AG08395 (cell line): ENCODE data around the gene RFT1.

ENCODE experiments used
- DNase-seq: peaks from one replicate; pipeline ENCODE4 v3.0.0; 2012; ENCODE audit warnings: mixed read lengths, low spot score

RFT1 gene

DNA sequence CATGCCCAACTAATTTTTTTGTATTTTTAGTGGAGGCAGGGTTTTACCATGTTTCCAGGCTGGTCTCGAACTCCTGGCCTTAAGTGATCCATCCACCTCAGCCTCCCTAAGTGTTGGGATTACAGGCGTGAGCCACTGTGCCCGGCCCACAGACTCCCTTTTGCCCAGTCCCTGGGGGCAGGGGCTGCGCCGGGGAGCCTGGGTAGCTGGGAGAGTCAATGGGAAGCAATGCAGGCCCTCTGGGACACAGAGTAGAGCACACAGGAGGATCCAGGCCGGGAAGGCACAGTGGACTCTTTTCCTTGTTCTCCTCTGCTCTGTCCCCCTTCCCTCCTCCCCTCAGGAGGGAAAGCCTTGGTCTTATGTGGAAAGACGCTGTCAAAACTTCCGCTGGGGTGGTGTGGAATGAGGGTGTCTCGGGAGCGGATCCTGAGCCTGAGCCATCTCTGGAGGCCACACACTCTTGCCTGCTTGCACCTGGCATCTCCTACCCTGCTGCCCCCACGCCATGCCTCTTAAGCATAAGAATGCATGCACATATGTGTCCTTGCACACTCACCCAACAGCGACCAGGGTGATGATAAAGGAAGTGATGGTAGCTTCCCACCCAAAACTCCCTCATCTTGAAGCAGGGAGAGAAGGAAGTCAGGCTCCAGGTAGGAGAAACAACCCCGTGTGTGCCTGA is 18.9 kb upstream of the RFT1 start:
- DNase-seq = no peak

- DNase-seq = no peak
These were observed 17.7 kb upstream of the RFT1 start for GRCh38 chr3:53147903-53148400.

GRCh38 chr3:53147151-53147902 is 17.1 kb upstream of the RFT1 start:
- DNase-seq = no peak

DNA sequence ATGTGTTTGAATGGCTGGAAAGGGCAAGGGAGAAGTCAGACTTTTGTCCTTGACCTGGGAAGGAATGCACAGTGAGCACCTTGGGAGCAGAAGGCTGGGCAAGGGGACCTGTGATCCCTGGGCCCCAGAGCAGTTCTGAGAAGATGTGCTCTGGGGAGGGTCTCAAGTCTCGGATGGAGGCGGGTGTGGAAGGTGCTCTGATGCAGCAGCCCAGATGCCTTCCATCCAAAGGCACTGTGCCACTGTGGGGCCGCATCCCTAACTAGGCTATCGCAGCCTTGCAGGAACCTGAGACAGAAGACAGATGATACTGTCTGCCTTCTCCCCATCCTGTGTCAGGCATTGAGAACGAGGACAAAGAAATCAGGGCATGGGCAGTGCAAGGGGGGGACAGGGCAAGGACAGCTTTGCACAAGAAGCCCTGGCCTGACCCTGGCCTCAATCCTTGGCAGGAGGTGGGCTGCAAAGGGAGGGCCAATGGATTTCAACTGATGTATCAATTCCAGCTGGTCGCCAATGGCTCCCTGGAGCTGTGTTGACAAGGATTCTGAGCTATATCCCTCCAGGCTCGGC is 16.2 kb upstream of the RFT1 start:
- DNase-seq = no peak

DNA sequence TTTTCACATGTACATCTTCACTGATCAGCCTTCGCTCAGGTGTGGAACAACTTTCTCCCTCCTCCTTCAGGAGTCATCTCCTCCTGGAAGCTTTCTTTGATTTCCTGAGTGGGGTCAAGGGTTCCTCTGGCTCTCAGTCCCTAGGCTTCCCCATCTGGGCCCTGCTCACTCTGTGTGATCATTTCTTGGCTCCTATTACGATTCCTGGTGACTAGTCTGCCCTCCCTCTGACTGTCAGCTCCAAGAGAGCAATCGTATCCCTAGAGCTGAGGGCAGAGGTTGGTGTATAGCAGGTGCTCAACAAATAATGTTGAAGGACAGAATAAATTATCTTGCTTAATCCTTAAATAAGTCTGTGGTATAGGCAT is 15.5 kb upstream of the RFT1 start:
- no peak for DNase-seq

- DNase-seq = no peak
These were observed 14.9 kb upstream of the RFT1 start for GRCh38 chr3:53144862-53145712.

GRCh38 chr3:53144446-53144845 is 14.2 kb upstream of the RFT1 start:
- no peak for DNase-seq

- DNase-seq = no peak
These were observed 12.8 kb upstream of the RFT1 start for GRCh38 chr3:53142986-53143385.

- DNase-seq = peak; percentile 78
These were observed 10.9 kb upstream of the RFT1 start for GRCh38 chr3:53140847-53141845.

DNA sequence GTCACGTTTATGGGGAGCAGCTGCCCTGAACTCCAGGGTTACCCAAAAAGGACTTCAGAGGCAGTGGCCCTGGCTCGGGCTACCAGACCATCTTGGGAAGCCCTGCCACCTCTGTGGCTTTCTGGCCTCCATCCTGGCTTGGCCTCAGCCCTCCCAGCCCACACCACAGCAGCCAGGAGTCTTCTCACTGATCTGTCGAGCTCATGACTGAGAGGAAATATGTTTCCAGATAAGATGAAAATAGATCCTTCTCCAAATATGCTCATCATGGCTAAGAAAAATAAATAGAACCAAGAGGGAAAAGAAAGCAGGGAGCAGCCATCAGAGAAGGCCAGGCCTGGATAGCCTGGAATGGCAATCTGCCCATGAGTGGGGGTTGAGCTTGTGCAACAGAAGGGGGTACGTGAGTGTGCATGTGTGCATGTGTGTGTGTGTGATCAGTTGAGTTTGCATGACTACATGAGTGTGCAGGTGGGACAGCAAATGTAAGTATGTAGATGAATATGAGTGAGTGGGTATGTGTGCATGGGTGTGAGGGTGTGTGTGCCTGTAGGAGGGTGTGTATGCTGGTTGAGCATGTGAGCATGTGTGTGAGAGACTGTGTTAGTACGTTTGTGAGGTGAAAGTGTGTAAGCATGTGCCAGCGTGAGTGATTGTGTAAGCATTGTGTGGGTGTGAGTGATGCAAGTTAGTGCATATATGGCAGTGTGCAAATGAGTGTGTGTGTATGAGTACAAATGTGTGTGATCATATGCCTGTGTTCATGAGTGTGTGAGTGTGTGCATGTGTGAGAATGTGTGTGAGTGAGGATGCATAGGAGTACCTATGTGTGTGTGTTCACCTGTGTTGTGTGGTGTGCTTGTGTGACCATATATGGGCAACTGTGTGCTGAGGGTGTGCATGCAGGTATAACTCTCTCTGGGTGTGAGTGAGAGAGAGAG is 9.9 kb upstream of the RFT1 start:
- no peak for DNase-seq

DNA sequence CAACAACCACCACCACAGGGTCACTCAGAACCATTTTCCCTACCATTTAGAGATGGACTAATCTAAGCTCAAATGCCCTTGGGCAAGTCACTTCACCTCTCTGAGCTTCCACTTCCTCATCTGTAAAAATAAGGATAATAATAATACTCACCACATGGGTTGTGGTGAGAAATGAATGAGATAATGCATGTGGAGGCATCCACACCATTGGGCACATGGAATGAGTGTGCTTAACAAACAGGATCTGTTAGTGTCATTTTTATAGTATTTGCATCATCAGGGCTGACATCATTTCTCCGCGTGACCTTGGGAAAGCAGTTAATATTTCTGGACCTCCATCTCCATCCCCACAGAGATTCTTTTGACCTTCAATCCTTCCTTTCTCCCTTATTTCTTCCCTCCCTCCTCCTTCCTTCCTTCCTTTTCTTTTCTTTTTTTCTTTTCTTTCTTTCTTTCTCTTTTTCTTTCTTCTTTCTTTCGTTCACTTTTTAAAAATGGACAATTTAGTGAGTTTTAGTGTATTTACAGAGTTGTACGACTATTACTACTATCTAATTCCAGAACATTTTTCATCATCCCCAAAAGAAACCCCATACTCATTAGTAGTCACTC is 7.7 kb upstream of the RFT1 start:
- peak; percentile 17 for DNase-seq

GRCh38 chr3:53137221-53137620 is 7.0 kb upstream of the RFT1 start:
- DNase-seq = no peak

- DNase-seq = peak; percentile 86
These were observed 4.5 kb upstream of the RFT1 start for GRCh38 chr3:53134631-53135232.

- no peak for DNase-seq
These were observed 2.1 kb upstream of the RFT1 start for GRCh38 chr3:53132347-53132746.

DNA sequence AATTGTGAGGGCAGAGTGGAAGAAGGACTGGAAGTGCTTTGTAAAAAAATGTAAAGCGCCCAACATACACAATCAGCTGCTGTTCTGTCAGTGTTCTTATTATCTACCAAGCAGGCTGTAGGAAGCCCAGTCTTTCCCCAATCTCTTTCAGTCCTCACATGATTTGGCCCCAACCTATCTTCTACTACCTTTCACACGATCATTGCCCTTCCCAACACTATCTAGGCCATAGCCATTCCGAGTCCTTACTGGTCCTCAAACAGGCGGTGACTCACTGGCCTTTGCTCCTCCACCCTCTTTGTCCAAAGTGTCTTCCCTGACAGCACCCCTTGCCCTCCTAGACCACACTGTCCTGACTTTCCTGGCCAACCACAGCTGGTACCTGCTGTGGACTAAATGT is 861 bp upstream of the RFT1 start:
- no peak for DNase-seq

- DNase-seq = no peak
These were observed 891 bp downstream of the RFT1 start for GRCh38 chr3:53129344-53129743.

GRCh38 chr3:53126601-53127000 is 3.6 kb downstream of the RFT1 start:
- DNase-seq = no peak

GRCh38 chr3:53123953-53124352 is 6.3 kb downstream of the RFT1 start:
- DNase-seq = no peak

DNA sequence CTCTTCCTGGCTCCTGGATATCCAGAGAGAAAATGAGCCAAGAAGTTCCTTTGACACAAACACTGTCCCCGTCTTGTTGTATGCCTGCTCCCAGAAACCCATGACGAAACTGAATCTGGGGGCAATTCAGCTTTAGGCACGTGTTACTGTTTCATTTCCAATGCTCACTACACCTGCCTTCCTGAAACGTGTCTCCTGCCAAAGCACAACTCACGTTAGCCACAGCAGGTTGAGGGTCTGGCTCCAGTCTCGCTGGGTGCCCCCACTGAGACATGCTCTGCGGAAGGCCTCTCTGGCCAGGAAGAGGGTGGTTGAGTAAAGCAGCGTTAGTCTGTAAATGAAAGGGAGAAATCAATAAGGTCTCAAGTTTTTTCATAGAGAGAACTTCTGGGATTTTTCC is 6.7 kb downstream of the RFT1 start:
- DNase-seq = no peak
